HL-60 (cell line): ENCODE measurements around the gene RPS19BP1.

ENCODE experiments used
- DNase-seq, 2 experiments: peaks; one replicate each; pipeline ENCODE4 v3.0.0-alpha.2; 2010 to 2020; ENCODE audit warnings: low read depth in 1 of 2, low spot score in 1 of 2
- H3K27ac ChIP-seq: fragments of 250-450 bp; sonication (Bioruptor Pico); replicated peaks from 2 replicates; pipeline ENCODE4 v1.5.1; 2020; ENCODE audit warnings: mild to moderate bottlenecking, moderate library complexity
- H3K27me3 ChIP-seq: fragments of 250-450 bp; sonication (Bioruptor Pico); 2 replicates; pipeline ENCODE4 v1.5.1; 2021; ENCODE audit warnings: mild to moderate bottlenecking, moderate library complexity; ENCODE audit not compliant: insufficient read depth, poor library complexity, severe bottlenecking
- H3K4me3 ChIP-seq: replicated peaks from 2 replicates; pipeline ENCODE4 v1.5.1; 2011; ENCODE audit warnings: mild to moderate bottlenecking, control low read depth, low read length; ENCODE audit not compliant: insufficient read depth
- CTCF ChIP-seq: IDR thresholded peaks from one replicate; pipeline ENCODE4 v1.5.1; 2011; ENCODE audit warnings: low read length, control low read depth, inconsistent platforms; ENCODE audit not compliant: insufficient read depth
- GABPA ChIP-seq: IDR thresholded peaks from 2 replicates; pipeline ENCODE4 v1.6.1; 2012; ENCODE audit warnings: low read depth
- POLR2AphosphoS5 ChIP-seq: IDR thresholded peaks from 2 replicates; pipeline ENCODE4 v1.6.1; 2012; ENCODE audit warnings: low read depth
- SPI1 ChIP-seq: IDR thresholded peaks from 2 replicates; pipeline ENCODE4 v1.6.1; 2012; ENCODE audit warnings: low read depth, mild to moderate bottlenecking, borderline replicate concordance
- TF ChIP-seq, protein P1 (sequence below): IDR thresholded peaks from 2 replicates; pipeline ENCODE4 v1.6.1; 2012; ENCODE audit warnings: low read depth; ENCODE audit not compliant: insufficient replicate concordance

RPS19BP1 gene

GRCh38 chr22:39480557-39480956, 52.0 kb downstream of the RPS19BP1 start:
- Histone ChIP-seq H3K27me3 (no peaks in the 10 kb centered on the region), H3K4me3 (no peak overlapping the region), H3K27ac (peak overlapping the region; percentile 12; the same call in 1 of the 2 replicates)
- peak in 1 of 2 experiments; percentile 49 for DNase-seq
- no peak for TF ChIP-seq POLR2AphosphoS5
- no peak for TF ChIP-seq GABPA
- TF ChIP-seq CTCF, result no peak
- TF ChIP-seq SPI1, result no peak
- TF ChIP-seq, protein P1, sequence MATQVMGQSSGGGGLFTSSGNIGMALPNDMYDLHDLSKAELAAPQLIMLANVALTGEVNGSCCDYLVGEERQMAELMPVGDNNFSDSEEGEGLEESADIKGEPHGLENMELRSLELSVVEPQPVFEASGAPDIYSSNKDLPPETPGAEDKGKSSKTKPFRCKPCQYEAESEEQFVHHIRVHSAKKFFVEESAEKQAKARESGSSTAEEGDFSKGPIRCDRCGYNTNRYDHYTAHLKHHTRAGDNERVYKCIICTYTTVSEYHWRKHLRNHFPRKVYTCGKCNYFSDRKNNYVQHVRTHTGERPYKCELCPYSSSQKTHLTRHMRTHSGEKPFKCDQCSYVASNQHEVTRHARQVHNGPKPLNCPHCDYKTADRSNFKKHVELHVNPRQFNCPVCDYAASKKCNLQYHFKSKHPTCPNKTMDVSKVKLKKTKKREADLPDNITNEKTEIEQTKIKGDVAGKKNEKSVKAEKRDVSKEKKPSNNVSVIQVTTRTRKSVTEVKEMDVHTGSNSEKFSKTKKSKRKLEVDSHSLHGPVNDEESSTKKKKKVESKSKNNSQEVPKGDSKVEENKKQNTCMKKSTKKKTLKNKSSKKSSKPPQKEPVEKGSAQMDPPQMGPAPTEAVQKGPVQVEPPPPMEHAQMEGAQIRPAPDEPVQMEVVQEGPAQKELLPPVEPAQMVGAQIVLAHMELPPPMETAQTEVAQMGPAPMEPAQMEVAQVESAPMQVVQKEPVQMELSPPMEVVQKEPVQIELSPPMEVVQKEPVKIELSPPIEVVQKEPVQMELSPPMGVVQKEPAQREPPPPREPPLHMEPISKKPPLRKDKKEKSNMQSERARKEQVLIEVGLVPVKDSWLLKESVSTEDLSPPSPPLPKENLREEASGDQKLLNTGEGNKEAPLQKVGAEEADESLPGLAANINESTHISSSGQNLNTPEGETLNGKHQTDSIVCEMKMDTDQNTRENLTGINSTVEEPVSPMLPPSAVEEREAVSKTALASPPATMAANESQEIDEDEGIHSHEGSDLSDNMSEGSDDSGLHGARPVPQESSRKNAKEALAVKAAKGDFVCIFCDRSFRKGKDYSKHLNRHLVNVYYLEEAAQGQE, result no peak

DNA sequence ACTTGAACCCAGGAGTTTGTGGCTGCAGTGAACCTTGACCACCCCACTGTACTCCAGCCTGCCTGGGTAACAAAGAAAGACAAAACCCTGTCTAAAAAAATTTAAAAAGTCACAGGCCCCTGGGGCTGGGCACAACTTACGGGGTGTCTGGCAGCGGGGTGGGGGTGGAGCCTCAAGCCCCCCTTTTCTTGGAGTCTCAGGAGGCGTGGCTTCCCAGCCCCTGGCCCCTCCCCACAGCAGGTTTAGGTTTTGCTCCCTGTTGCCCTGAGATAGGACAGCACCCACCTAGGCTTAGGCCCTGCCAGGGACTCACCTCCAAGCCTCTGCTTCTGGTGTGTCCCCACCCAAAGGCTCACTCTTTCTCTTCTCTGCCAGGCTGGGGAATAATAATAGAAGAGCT, 53.3 kb downstream of the RPS19BP1 start:
- H3K27me3 ChIP-seq, result no peaks in the 10 kb centered on the region

More for the DNA sequence above, 53.3 kb downstream of the RPS19BP1 start:
- no peak for DNase-seq
- Histone ChIP-seq H3K27ac (no peak overlapping the region), H3K4me3 (no peak overlapping the region)
- TF ChIP-seq GABPA, result no peak
- no peak for TF ChIP-seq CTCF
- TF ChIP-seq, protein P1, result no peak
- no peak for TF ChIP-seq POLR2AphosphoS5
- no peak for TF ChIP-seq SPI1
